GM10266 (cell line): ENCODE results near the gene CCNG2.

Source experiments
- DNase-seq: peaks from one replicate; pipeline ENCODE4 v3.0.0; 2012; ENCODE audit errors: extremely low spot score
- CTCF ChIP-seq: IDR thresholded peaks from 2 replicates; pipeline ENCODE4 v1.5.1; 2012; ENCODE audit warnings: mild to moderate bottlenecking, low read depth; ENCODE audit not compliant: control insufficient read depth, insufficient read depth; ENCODE audit errors: missing control alignments

Gene CCNG2

DNA sequence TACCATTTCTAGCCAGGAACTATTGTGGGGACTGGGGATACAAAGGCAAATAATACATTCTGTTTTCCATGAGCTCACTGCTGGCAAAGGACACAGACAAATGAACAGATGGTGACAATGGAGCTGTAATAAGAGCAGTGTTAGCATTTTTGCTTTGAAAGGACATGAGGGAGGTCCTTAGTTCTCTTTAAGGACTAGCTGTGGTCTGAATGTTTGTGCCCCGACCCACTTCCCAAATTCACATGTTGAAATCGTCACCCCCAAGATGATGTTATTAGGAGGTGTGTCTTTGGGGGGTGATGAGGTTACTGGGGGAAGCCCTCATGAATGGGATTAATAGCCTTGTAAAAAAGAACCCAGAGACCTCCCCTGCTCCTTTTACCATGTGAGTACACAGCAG, 30.3 kb downstream of the CCNG2 start:
- no peak for TF ChIP-seq CTCF
- no peak for DNase-seq

- no peak for TF ChIP-seq CTCF
- no peak for DNase-seq
These were observed 31.7 kb downstream of the CCNG2 start for GRCh38 chr4:77188498-77189220.

DNA sequence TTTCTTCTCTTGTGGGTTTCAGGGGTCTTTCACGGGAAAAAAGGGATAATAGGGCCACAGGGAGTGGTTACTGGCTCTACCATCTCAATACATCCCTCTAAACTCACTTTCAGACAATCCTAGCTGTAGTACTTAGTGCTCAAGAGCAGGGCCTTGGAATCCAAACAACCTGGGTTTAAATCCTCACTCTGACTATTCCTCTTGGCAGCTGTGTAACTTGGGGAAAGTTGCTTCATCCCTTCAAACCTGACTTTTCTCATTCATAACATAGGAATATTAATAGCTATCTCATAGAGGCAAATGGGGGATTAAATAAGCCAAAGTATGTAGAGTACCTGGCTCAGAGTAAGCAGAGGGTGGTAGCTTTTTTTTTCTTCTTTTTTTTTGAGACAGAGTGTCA, 32.4 kb downstream of the CCNG2 start:
- no peak for TF ChIP-seq CTCF
- DNase-seq = no peak

DNA sequence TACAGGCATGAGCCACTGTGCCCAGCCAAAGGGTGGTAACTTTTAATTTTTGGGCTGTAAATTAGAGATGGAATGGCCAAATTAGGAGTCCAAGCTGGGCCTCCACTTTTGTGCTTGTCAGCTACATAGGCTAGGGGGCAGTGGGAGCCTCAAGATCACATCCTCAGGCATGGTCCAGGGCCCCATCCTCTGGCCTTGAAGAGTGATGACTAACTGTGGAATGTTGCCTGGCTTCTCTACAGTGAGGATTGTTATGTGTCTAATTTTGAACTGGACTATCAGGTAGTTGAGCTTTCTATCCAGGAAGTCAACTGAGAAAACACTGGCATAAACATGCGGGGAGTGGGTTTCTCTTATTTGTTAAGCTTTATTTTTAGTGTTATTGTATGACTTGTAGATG, 33.0 kb downstream of the CCNG2 start:
- no peak for TF ChIP-seq CTCF
- DNase-seq = no peak

DNA sequence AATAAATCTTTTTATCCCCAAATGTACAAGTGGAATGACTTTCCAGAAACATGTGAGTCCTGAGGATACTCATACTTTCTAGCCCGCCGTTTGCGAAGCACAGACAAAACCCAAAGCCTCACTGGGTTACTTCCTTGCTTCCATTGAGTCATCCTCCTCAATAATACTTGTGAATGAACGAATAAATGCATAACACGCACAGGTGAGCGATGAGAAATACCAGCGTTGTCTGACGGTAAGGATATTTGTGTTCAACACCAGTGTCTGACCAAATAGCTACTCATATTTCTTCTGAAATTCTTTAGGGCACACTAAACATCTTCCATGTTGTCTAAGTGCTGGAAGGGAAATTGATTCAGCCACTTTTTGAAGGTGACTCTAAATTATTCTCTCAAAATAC, 36.0 kb downstream of the CCNG2 start:
- DNase-seq = no peak
- no peak for TF ChIP-seq CTCF

GRCh38 chr4:77193511-77194102, 36.6 kb downstream of the CCNG2 start:
- DNase-seq = peak; percentile 82
- no peak for TF ChIP-seq CTCF

DNA sequence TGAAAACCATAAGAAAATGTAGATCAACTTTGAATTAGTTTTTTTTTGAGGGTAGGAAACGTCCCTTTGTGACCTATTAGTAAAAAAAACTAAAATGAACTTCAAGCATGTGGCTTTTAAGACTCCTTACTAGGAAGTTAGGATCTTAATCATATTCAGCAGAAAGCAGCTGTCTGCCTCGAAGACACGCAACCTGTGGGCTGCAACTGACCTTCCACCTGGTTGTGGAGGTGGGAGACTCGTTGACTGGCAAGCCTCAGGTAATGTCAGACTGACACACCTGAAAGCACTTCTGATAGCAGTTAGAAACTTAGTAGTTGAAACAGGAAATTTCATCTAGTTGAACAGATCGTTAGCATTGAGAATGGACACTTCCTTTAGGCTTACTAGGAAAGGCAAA, 37.4 kb downstream of the CCNG2 start:
- no peak for TF ChIP-seq CTCF
- DNase-seq = no peak
